Endometrium (tissue), 2 donors: ENCODE results near the gene C19orf33.
A peak's percentile ranks its signal among the peaks of the same experiment; 100 is the strongest.

Experiments used
- FAIRE-seq: peaks from 2 replicates; lab custom pipeline; 2012; peaks lifted over from hg19 to GRCh38; lab: Jason Lieb, UNC
- donor health status: control.
- donor health status: control.

C19orf33 gene

GRCh38 chr19:38280030-38280921, 23.8 kb upstream of the C19orf33 start:
- no peak for FAIRE-seq

GRCh38 chr19:38281811-38282566, 22.1 kb upstream of the C19orf33 start:
- FAIRE-seq = no peak

- FAIRE-seq = no peak
These were observed 20.8 kb upstream of the C19orf33 start for GRCh38 chr19:38283271-38283670.

- FAIRE-seq = peak; percentile 80
These were observed 19.6 kb upstream of the C19orf33 start for GRCh38 chr19:38284422-38284821.

GRCh38 chr19:38285567-38285966, 18.5 kb upstream of the C19orf33 start:
- peak; percentile 82 for FAIRE-seq

GRCh38 chr19:38287604-38288003, 16.4 kb upstream of the C19orf33 start:
- no peak for FAIRE-seq

GRCh38 chr19:38288123-38288855, 15.8 kb upstream of the C19orf33 start:
- no peak for FAIRE-seq

- FAIRE-seq = no peak
These were observed 14.1 kb upstream of the C19orf33 start for GRCh38 chr19:38289955-38290354.

GRCh38 chr19:38290631-38291147, 13.4 kb upstream of the C19orf33 start:
- no peak for FAIRE-seq

GRCh38 chr19:38291855-38292254, 12.2 kb upstream of the C19orf33 start:
- no peak for FAIRE-seq

GRCh38 chr19:38293281-38293680, 10.8 kb upstream of the C19orf33 start:
- FAIRE-seq = no peak

- no peak for FAIRE-seq
These were observed 10.0 kb upstream of the C19orf33 start for GRCh38 chr19:38294090-38294489.

GRCh38 chr19:38298821-38299680, 5.0 kb upstream of the C19orf33 start:
- FAIRE-seq = no peak

GRCh38 chr19:38304352-38304865, 358 bp downstream of the C19orf33 start:
- FAIRE-seq = no peak

- FAIRE-seq = no peak
These were observed 897 bp downstream of the C19orf33 start for GRCh38 chr19:38304866-38305429.

GRCh38 chr19:38306236-38306635, 2.2 kb downstream of the C19orf33 start:
- no peak for FAIRE-seq

GRCh38 chr19:38307076-38307475, 3.0 kb downstream of the C19orf33 start:
- FAIRE-seq = no peak

- FAIRE-seq = no peak
These were observed 3.5 kb downstream of the C19orf33 start for GRCh38 chr19:38307597-38307996.

- no peak for FAIRE-seq
These were observed 4.1 kb downstream of the C19orf33 start for GRCh38 chr19:38308006-38308766.
